ENCODE data around the gene PELI2.

The PELI2 gene

DNA sequence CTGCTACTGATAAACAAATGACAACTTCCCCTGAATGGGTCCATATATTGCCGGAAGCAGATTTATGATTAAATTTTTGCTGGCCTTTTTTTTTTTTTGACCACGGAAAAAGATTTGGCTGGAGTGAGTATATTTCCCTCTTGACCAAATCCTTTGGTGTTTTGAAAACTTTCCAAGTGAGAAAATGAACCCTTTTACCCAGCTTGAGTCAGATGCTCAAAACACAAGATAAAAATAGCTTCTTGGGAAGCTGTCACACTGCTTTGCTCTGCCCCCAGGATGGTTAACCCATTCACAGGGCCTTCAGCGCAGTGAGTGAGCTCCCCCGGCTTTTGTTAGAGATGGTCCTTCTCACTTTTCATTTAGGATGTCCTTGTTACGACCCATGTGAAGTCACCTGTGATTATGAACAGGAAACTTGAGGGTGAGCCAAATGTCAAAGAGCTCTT lies 224.3 kb downstream of the PELI2 start:
- DNase-seq (ENCODE audit: low spot score): no peak

DNA sequence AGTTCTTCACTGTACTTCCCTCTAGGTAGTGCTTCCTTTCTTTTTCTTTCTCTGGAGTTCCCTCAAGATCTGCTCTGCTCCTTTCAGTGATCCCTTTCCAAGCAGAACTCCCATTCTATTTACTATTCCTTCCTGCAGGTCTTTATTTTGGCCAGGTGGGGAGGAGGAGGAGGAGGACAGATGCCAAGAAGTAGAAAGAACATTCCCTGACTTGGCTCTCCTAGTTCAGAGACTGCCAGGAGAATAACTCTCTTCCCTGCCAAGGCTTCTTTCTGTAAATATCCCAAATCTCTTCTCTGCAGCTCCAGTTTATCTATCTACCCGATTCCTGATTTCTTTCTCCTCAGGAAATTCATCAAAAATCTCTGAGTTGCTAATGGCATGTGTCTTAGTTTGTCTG lies 231.7 kb downstream of the PELI2 start:
- DNase-seq (ENCODE audit: low spot score): no peak

All from HuH-7 (cell line).